HTERT RPE-1 (cell line): Measurements from ENCODE around the gene CDR2L.
"Not testable (repeated sequence)": the region's sequence is repeated elsewhere in the genome, so short reads cannot be mapped to it uniquely, and the experiment has no call there.

Source experiments
- in situ Hi-C: fragments of 300-500 bp; cut with MboI; formaldehyde crosslinking; loops from 4 replicates; pipeline ENCODE4 v1.14.3; 2020; ENCODE audit warnings: low sequenced_read_pairs

Gene CDR2L

DNA sequence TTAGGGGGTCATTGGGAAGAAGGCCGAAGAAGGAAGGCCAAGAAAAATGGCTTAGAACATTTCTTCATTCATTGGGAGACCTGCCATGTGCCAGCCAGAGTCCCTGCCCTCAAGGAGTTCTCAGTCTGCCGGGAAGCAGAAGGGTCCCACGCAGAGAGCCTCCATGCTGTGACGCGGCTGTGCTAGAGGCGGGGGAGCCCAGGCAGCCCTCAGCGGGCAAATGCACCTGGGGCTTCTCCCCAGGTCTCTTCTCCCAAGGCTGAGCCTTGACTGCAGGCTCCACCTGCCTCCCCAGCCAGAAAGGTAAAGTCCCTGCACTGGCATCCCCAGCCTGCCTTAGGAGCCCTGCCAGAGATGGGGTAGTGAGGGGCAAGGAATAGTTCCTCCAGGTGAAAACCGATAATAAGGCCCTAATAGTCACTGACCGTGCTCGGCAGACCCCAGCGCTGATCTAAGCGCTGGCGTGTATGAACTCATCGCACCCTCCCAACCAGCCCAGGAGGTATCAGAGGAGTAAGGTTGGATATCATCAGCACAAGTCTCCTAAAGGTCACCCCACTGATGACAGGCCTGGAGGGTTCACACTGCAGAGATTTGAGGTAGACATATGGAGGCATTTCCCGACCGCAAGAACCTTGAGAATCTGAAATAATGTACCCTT, 6.0 kb upstream of the CDR2L start:
- in situ Hi-C loops = no loop called here

DNA sequence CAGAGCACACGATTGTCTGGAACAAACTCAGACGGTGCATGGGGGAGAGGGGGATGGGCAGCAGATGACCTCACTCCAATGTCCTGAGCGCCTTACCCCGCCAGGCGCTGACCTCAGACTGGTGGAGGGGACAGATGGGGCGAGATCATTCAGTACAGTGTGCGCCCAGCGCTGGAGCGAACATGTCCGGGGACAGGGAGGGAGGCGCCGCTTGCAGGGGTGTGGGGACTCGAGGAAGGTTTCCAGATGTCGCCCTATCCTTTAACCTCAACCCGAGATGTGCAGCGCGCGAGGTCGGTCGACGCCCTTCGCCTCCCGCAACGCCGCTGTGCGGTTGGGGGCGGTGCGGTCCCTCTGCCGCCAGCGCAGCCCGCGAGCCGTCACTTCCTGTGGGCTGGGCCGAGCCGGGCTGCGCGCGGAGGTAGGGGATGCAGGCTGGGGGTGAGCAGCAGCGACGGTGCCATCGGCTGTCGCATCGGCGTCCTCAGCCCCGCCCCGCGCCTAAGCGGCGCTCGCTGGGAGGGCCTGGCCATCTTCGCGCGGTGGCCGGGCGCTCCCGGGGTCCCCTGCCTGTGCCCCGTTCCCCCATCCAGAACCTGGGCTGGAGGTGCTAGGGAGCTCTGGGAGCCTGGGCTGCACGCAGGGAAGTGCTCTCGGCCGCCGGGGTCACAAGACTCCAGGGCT, 5.3 kb upstream of the CDR2L start:
- in situ Hi-C loops = no loop called here

DNA sequence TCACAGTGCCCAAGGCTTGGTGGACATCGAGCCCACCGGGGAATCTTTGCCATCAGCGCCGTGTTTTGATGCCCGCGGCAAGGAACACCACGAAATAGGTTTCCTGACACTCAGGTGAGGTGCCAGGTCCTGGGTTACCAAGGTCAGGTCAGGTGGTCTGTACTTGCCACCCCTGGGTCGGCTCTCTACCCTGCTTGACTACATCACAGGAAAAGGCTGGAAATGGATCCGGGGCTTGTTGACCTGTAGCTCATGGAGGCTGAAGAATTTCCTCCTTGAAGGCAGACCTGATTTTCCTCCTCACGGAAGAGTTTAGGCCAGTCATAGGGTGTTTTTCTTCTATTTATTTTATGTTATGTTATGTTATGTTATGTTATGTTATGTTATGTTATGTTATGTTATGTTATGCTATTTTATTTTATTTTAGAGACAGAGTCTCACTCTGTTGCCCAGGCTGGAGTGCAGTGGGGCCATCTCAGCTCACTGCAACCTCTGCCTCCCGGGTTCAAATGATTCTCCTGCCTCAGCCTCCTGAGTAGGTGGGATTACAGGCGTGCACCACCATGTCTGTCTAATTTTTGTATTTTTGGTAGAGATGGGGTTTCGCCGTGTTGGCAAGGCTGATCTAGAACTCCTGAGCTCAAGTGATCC, 4.6 kb upstream of the CDR2L start:
- in situ Hi-C loops = not testable (repeated sequence)

DNA sequence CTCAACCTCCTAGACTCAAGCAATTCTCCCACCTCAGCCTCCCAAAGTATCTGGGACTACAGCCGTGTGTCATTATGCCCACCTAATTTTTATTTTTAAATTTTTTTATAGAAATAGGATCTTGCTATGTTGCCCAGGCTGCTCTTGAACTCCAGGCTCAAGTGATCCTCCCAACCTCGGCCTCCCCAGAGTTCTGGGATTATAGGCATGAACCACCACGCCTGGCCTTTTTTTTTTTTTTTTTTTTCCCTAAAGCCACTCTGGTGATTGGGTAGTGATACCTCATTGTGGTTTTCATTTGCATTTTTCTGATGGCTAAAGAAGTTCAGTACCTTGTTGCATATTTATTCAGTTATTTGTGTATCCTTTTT, 1.2 kb upstream of the CDR2L start:
- in situ Hi-C loops = no loop called here

DNA sequence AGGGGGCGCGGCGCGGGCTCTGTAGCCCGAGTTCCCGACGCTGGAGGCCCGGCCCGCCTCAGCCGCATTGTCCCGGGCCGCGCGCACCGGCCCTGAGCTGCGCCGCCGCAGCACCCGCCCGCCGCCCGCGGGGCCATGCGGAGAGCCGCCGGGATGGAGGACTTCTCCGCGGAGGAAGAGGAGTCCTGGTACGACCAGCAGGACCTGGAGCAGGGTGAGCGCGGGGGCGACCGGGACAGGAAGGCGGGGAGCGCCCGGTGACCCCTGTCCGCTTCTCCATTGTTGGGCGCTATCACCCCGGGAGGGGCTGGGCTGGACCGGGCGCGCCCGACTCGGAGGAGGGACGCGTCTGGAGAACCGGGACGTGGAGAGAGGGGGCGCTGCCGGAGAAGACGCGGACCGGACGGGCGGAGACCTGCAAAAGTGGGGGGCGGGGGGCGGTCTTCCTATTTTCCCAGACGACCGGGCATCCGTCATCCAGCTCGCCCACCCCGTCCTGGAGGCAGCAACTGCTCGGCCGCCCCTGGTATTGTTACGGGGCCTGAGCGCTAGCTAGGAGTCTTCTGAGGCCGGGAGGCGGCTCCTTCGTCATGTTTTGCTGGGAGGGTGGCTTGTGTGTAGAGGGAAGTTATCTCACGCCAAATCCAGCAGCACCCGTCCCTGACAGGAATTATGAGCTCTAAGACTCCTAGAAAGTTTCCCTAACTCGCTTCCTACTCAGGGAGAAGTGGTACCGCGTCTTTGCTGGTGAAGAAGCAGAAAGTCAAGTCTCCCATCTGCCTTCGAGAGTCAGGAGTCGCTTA, 678 bp downstream of the CDR2L start:
- in situ Hi-C loops = no loop called here

DNA sequence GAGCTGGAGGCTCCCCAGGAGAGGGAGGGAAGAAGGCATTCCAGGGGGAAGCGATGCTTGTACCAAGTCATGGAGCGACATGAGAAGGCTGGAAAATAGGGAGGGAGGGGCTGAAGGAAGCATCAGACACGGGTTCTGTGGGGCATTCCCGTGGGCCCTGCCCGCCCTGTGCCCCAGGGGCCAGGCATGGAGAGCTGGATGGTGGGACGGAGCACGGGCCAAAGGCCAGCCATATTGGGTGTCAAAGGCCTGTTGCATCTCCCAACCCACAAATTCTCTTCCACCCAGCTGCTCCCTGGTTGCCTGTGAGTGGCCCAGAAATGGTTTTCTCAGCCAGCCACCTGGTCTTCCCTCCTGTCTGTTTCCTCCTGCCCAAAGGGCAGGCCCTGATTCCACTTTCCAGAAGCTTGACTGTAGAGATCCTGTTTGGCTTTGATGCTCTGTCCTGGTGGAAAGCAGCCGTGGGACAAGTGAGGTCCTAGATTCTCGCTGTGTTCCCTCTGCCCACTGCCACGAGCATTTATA, 3.2 kb downstream of the CDR2L start:
- in situ Hi-C loops = no loop called here

DNA sequence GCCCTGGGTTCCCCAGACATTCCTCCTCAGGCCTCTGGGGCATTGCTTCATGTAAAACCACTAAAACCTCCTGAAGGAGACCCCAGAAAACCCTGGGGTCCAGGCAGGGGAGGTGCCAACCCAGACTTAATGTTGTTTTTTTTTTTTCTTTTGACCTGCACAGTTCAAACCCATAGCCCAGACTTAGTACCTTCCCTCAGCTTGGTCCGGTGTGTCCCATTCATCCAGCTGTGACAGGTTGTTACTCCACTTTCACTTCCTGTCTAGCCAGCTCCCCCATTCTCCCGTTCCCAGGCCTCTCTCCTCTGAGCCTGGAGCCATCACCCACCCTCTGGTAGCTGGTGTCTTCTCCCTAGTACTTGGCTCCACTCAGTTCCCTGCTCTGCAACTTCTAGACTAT, 4.8 kb downstream of the CDR2L start:
- in situ Hi-C loops = no loop called here

DNA sequence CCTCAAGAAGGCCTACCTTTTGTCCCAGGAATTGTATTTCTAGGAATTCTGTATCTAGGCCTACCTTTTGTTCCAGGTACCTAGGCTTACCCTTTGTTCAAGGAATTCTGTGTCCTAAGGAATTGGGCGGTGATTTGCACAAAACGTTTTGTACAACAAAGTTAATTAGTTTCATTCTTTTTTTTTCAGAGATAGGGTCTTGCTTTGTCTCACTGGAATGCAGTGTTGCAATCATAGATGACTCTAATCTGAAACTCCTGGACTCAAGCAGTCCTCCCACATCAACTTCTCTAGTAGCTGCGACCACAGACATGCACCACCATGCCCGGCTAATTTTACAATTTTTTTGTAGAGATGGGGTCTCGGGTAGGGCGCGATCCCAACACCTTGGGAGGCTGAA, 7.0 kb downstream of the CDR2L start:
- in situ Hi-C loops = no loop called here

DNA sequence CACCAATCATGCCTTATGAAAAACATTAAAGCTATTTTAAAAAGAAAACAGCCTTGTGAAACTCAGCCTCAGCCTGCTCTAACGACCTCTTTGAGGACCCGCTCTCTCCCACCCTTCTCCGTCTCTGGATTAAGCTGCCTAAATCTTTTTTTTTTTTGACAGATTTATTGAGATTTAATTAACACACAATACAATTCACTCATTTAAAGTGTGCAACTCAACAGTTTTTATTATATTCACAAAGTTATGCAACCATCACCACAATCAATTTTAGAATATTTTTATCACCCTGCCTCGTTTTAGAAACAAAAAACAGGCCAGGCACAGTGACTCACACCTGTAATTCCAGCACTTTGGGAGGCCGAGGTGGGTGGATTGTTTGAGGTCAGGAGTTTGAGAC, 8.4 kb downstream of the CDR2L start:
- in situ Hi-C loops = no loop called here

DNA sequence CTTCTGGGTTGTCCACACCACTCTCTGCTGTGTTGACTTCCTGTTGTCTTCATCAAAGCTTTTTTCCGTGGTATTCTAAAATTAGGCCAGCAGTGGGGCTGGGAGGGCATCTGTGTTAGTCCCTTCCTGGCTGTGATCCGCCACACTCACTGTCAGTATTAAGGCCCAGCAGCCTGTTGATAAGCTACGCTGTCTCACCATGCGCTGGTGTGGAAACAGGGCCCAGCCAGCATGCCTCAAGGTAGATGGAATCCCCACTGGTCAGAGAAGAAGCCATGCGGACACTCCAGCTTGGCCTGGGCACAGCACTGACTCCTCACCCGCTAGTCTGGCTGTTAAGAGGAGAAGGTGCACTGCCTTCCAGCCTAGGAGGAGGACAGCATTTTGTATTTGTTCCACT, 11.4 kb downstream of the CDR2L start:
- in situ Hi-C loops = no loop called here

DNA sequence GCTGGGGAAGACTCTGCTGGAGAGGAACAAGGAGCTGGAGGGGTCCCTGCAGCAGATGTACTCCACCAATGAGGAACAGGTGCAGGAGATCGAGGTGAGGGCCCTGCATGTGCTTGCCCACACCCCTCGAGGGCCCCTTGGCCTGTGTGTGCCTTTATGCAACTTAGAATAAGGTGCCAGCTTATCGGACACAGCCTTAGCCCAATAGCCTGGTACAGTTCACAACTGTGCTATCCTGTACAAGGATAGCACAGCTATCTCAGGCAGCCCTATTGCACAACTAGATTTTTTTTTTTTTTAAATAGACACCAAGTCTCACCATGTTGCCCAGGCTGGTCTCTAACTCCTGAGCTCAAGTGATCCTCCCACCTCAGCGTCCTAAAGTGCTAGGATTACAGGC, 12.1 kb downstream of the CDR2L start:
- in situ Hi-C loops = no loop called here

DNA sequence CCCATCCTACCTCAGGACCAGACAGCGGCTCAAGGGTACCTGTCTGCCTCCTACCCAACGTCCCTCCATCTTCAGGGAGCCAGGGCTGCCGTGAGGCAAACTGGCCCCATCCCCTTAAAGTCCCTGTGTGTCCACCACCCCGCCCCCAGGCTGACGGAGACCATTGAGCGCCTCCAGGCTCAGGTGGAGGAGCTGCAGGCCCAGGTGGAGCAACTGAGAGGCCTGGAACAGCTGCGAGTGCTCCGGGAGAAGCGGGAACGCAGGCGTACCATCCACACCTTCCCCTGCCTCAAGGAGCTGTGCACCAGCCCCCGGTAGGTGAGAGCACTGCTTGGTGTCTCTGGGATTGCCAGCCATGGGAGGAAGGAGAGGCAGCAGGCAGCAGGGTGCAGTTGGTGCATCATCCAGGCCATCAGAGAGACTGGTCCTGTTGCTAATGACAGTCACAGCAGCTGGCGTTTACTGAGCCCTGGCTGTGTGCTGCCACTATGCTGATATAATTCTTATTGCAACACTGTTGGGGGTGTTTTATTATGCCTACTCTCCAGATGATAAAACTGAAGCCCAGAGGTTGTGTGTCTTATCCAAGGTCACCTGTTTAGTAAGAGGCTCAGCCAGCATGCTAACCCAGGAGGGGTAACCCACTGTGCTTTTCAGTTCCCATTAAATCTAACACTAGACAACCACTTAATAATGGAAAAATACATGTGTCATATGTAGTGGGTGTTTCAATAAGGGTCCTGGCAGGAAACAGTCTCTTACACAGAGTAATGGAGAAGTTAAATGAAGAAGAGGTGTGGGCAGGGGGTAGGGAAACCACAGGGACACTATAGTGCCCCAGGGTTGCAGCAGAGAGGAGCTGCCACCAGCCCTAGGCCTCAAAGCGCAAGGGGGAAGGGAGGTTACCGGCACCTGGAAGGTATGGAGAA, 14.7 kb downstream of the CDR2L start:
- in situ Hi-C loops = no loop called here

DNA sequence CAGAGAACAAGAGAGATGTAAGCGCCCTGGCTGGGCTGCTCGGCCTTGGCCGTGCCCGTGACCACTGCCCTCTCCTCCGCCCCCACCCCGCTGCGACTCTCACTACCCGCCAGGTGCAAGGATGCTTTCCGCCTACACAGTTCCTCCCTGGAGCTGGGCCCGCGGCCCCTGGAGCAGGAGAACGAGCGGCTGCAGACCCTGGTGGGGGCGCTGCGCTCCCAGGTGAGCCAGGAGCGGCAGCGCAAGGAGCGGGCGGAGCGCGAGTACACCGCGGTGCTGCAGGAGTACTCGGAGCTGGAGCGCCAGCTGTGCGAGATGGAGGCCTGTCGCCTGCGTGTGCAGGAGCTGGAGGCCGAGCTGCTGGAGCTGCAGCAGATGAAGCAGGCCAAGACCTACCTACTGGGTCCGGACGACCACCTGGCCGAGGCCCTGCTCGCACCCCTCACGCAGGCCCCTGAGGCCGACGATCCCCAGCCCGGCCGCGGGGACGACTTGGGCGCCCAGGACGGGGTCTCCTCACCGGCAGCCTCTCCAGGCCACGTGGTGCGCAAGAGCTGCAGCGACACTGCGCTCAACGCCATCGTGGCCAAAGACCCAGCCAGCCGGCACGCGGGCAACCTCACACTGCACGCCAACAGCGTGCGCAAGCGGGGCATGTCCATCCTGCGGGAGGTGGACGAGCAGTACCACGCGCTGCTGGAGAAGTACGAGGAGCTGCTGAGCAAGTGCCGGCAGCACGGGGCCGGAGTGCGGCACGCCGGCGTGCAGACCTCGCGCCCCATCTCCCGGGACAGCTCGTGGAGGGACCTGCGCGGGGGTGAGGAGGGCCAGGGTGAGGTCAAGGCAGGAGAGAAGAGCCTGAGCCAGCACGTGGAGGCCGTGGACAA, 15.9 kb downstream of the CDR2L start:
- in situ Hi-C loops = no loop called here

DNA sequence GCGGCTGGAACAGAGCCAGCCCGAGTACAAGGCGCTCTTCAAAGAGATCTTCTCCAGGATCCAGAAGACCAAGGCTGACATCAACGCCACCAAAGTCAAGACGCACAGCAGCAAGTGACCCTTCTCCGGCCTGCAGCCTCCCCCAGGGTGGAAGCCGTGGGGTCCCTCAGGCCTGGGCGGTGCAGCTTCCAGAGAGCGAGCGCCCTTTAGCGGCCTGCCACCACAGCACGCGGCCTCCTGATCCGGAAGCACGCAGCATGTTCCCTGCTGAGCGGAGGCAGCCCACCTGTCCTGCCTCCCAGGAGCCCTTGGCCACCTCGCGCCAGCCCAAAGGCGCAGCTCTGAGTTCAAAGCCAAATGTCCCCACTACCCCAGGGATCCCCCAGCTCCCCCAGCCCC, 16.5 kb downstream of the CDR2L start:
- in situ Hi-C loops = no loop called here

DNA sequence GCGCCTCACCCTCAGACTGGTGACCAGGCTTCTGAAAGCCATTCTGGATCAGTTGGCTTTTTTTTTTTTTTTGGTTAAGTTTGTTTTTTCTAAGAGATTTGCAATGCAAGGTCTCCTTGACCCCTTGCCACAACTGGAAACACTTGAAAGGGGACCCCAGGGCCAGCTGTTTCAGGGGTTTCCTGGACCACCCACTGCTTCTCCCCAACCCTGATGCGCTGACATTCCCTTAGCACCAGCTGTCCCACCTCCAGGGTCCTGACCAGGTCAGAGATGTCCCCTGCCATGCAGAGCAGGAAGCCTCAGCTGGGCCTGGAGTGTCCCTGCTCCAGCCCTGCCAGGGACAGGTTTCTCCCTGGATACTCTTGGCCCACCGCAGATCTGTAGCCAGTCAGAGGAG, 16.9 kb downstream of the CDR2L start:
- in situ Hi-C loops = no loop called here

DNA sequence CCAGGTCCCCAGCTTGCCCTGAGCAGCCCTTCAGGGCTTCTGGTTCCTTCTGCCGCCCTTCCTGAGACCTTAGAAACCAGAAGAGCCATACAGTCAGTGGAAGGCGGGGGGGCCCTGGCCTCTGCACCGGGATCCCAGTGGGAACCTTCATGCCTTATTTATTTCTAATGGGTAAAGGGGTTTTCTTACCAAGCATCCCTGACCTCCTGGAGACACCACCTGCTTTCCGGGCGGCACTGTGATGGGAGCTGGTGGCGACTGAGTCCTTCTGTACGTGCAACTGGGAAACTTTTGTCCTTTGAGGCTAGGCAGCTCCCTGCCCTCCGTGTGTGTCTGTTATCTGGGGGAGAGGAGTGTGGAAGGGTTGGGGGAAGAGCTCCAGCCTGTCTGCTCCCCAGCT, 17.9 kb downstream of the CDR2L start:
- in situ Hi-C loops = no loop called here

DNA sequence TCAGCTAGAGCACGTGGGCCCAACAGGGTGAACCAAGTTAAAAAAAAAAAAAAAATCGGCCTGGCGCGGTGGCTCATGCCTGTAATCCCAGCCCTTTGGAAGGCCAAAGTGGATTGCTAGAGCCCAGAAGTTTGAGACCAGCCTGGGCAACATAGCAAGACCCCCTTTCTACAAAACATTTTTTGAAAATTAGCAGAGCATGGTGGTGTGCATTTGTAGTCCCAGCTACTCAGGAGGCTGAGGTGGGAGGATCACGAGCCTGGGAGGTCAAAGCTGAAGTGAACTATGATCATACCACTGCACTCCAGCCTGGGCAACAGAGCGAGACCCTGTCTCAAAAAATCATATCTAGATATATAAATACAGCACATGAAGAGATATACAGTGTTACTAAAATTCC, 18.7 kb downstream of the CDR2L start:
- in situ Hi-C loops = not testable (repeated sequence)

DNA sequence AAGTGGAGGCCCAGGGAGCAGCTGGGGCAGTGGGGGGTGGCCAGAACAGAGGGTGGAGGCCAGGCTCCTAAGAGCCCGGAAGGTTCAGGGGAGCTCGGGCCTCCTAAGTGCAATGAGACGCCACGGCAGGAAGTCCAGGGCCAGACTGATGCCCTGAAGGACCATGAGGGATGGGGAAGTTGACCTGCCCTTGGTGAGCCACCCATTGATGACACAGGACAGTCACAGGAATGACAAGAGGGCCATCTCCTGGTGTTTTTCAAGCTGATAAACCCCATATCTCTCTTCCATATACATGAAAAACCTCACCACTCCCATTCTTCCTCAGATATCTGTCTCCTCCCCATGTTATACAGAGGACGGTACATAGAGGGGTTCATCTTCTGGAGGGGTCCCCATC, 19.2 kb downstream of the CDR2L start:
- in situ Hi-C loops = no loop called here

DNA sequence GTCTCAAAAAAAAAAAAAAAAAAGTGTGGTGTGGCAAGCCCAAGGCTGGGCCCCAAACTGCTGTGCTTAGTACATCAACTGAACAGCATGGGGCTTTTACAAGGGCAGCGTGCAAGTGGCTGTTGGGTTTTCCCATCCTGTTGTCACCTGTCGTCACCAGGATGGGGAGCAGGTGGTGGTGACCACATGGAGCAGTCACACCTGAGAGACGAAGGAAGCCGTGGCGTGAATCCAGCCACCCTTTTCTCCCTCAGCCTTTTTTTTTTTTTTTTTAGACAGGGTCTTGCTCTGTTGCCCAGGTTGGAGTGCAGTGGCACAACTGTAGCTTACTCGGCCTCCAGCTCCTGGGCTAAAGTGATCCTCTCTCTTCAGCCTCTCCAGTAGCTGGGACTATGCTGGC, 20.9 kb downstream of the CDR2L start:
- in situ Hi-C loops = no loop called here
